ENCODE results near the gene PDIK1L.
A peak's percentile ranks its signal among the peaks of the same experiment; 100 is the strongest.

The PDIK1L gene

GRCh38 chr1:26111530-26112406 lies at the start of gene PDIK1L:
Gene PDIK1L (plus strand): TSS chr1:26111824. CDS start chr1:26114309, 2,485 bp downstream.
- DNase-seq = peak; percentile 91 to 96

- DNase-seq = no peak
Measured at GRCh38 chr1:26064553-26064952, 47.1 kb upstream of the PDIK1L start.

GRCh38 chr1:26066160-26066559 lies 45.5 kb upstream of the PDIK1L start:
- DNase-seq = no peak

DNA sequence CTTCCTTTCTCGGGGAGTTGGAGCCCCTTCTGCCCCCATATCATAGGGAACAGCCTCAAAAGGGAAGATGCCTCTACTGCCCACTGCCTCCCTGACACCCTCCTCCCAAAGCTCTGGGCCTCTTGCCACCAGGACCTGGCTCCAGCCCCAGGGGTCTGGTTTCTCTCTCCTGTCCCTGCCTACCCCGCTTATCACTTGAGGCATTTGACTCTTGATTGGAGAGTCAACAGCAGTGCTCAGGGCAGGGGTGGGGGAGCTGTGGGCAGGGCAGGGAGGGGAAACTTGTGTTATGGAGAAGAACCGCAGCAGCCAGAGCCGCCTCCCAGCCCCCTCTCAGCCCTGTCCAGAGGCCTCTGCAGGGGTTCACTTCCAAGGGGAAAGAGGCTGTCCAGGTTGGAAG lies 44.8 kb upstream of the PDIK1L start:
- DNase-seq = no peak

DNA sequence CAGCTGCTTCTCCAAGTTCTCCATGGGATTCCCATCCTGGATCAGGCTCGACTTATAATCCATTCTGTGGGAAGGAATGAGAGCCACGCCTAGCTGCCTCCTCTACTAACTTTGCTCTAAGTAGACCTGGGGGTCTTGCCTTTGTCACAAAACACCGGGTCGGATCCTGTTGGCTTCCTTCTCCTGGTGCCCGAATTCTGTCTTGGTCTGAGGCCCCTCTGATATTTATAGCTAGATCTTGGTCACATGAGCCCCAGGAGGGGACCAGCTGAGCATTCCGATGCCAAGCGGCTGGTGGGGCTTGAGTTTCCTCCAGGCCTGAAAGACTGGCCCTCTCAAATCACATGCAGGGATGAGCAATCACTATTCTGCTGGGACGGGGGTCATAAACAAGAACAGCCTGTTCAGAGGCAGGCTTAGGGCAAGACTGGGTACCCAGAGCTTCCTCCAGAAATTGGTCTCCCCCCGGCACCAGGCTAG lies 44.2 kb upstream of the PDIK1L start, which contains the start of gene TRIM63:
TSS of gene TRIM63 (minus strand) at position 199 of the 480 bp plus-strand sequence. CDS start at position 63, 136 bp downstream.
- no peak for DNase-seq

- DNase-seq = no peak
Measured at GRCh38 chr1:26069941-26070295, 41.7 kb upstream of the PDIK1L start.

GRCh38 chr1:26070296-26070962 lies 41.2 kb upstream of the PDIK1L start:
- no peak for DNase-seq

DNA sequence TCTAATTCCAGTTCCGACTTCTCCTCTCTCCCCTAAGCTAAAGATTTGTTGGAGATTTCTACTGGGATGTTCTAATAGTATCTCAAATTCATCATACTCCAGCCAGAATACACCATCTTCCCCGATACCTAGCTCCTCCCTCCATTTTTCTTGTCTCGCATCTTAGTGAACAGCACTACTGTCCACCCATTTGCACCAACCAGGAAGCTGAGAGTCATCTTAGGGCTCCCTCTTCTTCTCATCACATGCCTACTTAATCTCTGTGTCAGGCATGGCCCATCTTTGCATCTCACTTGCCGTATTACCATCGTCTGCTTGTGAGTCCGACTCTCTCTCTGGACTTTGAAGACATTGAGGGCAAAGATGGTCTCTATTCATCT lies 40.7 kb upstream of the PDIK1L start:
- no peak for DNase-seq

DNA sequence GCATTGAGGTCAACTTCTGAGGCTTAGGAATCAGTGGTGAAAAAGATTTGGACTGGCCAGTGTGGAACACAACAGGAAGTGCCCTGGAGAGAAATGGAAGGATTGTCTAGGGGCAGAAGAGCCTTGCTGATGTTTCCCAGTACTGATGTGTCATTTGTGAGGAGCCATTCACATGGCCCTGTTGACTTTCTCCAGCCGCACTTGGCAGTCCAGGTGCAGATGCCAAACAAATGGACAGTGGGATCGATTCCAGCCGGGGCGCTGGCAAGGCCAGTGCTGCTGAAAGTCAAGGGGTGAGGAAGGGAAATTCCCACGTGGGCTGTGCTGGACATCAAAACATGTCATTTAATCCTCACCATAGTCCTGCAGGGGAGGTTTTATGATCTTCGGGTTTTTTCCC lies 39.3 kb upstream of the PDIK1L start:
- no peak for DNase-seq

GRCh38 chr1:26075421-26076144 lies 36.0 kb upstream of the PDIK1L start:
- DNase-seq = no peak

GRCh38 chr1:26077524-26077923 lies 34.1 kb upstream of the PDIK1L start:
- DNase-seq = no peak

GRCh38 chr1:26078286-26079177 lies 33.1 kb upstream of the PDIK1L start:
- no peak for DNase-seq

DNA sequence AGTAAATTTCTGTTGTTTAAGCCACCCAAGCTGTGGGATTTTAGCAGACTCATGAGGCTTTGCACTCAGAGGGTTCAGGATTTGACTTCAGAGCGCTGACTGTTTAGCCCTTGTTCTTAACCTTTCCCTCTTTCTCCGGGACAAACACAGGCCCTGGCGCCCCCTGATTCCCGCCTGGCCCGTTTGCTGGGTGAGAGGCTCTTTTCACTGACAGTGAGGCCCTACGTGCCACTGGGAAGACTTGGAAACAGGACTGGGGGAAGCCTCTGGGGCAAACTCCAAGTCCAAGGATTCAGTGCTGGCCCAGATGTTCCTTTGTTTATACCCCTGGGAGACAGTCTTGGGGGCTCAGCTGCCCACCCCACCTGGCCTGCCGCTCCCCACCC lies 32.5 kb upstream of the PDIK1L start:
- no peak for DNase-seq

DNA sequence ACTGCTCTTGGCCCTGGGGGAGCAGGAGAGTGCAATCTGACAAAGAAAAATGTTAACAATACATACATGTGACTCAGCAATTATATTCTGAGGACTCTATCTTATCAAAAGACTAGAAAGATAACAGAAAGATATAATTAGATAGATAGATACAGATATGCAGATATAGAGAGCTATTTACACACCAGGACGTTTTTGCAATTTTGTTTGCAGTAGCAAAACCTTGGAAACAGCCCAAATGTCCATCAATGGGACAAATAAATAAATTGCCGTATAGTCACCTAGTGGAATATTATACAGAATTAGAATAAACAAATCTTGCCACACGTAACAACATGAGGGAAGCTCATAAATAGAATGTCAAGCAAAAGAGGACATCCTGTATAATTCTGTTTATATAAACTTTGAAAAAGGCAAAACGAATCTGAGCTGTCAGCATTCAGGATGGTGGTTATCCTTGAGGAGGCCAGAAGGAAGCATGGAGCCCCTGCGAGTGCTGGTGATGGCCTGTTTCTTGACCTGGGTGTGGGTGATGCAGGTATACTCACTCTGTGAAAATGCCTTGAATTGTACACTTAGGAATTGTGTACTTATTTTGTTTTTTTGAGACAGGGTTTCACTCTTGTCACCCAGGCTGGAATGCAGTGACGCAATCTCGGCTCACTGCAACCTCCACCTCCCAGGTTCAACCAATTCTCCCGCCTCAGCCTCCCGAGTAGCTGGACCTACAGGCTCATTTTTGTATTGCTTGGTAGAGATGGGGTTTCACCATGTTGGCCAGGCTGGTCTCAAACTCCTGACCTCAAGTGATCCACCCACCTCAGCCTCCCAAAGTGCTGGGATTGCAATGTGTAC lies 31.4 kb upstream of the PDIK1L start:
- no peak for DNase-seq

GRCh38 chr1:26081267-26082019 lies 30.2 kb upstream of the PDIK1L start:
- no peak for DNase-seq

DNA sequence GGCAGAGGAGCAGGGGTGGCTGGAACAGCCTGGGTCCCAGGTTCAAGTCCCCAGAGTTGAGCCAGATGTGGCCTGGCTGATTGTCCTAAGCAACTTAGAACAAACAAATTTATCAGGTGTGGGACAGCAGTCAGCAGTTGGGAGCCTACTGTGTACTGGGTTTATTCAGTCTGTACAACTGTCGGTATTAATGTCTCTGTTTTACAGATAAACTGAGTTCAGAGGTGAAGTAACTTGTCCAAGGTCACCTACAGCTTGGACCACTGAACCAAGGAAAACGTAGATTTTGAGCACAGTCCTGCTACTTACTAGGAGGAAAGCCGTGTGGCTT lies 29.6 kb upstream of the PDIK1L start:
- DNase-seq = no peak

- no peak for DNase-seq
Measured at GRCh38 chr1:26083208-26083607, 28.4 kb upstream of the PDIK1L start.

DNA sequence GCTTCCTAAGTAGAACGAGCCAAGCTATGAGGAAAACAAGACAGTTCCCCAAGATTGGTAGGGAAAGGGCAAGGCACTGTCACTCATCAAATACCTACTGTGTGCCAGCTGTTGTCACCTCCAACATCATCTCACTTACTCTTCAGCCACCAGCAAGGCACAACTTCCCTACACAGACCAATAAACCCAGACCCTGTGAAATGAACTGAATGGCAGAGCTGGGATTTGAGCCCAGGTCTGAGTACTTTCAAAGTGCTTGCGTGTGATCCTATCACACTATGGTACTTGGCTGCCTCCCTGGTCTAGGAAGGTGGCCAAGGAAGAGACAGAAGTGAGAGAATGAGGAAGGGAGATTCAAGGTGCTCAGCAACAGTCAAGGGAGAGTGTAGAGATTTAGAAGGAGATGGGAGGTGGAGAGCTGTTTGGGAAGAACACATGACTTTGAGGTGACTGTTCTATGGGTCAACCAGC lies 27.5 kb upstream of the PDIK1L start:
- DNase-seq = no peak

GRCh38 chr1:26084844-26085243 lies 26.8 kb upstream of the PDIK1L start:
- no peak for DNase-seq

DNA sequence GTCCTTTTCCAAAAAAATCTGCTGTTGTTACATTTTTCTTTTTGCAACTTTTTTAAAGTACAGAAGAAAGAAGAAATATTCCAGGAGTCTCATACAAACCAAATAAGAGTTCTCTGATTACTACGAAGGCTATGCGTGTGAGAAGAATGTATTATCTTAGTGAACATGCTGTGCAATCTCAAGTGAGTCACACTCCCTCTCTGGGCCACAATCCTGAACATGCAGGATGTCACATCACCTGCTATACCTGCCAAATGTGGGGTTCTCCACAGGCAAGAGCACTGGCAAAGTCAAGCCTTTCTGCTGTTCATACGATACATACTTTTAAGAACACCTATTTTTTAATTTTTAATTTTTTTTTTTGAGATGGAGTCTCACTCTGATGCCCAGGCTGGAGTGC lies 22.5 kb upstream of the PDIK1L start:
- no peak for DNase-seq

- no peak for DNase-seq
Measured at GRCh38 chr1:26090893-26091292, 20.7 kb upstream of the PDIK1L start.

Measured in stimulated activated CD4-positive, alpha-beta T cell treated with anti-CD3 and anti-CD28 coated beads, Interleukin-4, amount 100 ng/mL, for 4 hours (primary cell).